ENCODE data around the gene SLAMF1. TPM values are rescaled to one million over a fixed set of nuclear protein-coding genes. Genes with fewer than 3 reads are reported as not detected.

The SLAMF1 gene
- total RNA-seq, 1 donor from 2014 or later: not detected

GRCh38 chr1:160674415-160674814 lies 27.6 kb upstream of the SLAMF1 start:
- Mint-ChIP-seq H3K27ac (no peak overlapping the region), H3K4me1 (no peaks in the 10 kb centered on the region), H3K9me3 (peaks cover 3% of the 10 kb centered on the region), H3K36me3 (no peaks in the 10 kb centered on the region), H3K4me3 (no peak overlapping the region), H3K27me3 (ENCODE audit: low read depth) (peaks cover 2% of the 10 kb centered on the region)
- TF ChIP-seq, protein P1, sequence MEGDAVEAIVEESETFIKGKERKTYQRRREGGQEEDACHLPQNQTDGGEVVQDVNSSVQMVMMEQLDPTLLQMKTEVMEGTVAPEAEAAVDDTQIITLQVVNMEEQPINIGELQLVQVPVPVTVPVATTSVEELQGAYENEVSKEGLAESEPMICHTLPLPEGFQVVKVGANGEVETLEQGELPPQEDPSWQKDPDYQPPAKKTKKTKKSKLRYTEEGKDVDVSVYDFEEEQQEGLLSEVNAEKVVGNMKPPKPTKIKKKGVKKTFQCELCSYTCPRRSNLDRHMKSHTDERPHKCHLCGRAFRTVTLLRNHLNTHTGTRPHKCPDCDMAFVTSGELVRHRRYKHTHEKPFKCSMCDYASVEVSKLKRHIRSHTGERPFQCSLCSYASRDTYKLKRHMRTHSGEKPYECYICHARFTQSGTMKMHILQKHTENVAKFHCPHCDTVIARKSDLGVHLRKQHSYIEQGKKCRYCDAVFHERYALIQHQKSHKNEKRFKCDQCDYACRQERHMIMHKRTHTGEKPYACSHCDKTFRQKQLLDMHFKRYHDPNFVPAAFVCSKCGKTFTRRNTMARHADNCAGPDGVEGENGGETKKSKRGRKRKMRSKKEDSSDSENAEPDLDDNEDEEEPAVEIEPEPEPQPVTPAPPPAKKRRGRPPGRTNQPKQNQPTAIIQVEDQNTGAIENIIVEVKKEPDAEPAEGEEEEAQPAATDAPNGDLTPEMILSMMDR (IDR thresholded peaks at IDR 0.05; ENCODE audit: unreplicated experiment): no peak
- DNase-seq (ENCODE audit: low spot score in 2 of 2, unreplicated experiment in 2 of 2): no peak

DNA sequence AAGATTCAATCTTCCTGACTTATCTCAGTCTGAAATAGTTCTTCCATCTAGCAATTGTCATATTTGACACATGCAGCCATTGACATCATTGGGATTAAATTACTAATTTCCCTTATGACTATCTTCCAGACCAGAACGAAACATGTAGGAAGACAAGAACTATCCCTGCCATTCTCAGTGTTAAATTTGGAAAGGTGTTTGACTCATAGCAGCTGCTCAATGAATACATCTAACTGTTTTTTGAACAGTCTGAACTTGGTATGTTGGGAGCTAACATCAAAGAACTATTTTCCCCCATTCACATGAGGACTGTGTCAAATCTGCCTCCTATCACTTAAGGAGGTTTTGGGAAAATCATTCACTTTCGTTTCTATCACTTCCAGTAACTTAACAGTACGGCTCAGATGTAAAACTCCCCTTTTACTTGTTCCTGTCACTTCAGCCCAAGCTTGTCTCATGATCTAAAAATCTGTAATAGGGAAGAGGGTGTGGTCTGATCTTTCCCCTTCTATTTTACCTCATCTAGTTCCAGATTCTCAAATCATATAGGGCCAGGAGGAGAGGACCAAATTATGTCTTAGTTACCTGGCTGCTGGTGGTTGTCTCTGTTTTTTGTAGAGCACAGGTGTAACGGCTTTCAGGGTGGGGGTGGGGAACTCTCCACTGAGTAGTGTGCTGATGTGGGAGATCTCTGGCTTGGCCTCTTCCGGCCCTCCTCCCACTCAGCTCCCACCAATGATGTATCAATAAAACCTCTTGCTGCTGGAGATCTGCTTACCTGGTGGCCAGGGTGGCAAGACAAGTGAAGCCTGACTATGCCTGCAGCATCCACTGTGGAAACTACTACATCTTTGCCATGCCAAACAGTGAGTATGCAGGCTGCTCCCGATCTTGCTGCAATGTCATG lies 26.2 kb upstream of the SLAMF1 start:
- DNase-seq (ENCODE audit: low spot score in 2 of 2, unreplicated experiment in 2 of 2): no peak
- Mint-ChIP-seq H3K4me3 (no peak overlapping the region), H3K9me3 (peaks cover 11% of the 10 kb centered on the region), H3K27me3 (ENCODE audit: low read depth) (peaks cover 2% of the 10 kb centered on the region), H3K27ac (no peak overlapping the region), H3K4me1 (no peaks in the 10 kb centered on the region), H3K36me3 (no peaks in the 10 kb centered on the region)
- TF ChIP-seq, protein P1 (IDR thresholded peaks at IDR 0.05; ENCODE audit: unreplicated experiment): no peak

DNA sequence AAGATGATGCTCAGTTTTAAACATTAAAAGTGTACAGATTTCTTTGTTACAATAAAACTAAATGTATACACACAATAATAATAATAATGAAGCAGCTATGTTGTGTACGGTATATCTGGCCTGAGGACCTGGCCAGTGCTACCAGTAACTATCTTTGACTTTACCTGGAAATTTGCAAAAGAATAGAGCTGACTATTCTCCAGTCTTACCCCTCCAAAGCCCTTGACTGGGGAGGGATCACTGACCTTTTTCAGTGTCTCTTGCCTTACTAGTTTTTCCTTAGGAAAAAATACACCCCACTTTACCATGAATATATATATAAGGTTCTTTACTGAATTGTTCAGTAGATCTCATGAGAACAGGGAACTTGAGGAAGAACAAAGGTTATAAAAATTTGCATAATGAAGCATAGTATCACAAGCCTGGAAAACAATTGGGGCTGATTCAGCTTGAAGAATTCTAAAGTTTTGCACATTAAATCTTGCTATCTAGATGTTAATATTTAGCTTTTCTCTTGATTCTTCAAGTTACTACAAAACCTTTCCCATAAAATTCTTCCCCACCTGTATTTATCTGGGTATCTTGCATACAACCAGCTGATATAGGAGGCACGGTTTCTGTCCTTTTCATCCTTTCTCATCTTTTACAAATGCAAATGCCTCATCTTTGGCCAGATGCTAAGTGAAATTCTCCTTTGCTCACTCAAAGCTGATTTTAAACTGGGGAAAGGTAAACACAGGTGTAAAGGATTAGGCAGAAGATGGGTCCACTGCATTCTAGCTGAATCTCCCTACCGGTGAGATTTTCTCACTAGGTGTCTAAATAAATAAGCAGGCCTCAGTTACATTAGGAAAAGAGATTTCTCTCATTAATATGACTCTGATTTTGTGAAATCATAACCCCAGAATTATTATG lies 25.0 kb upstream of the SLAMF1 start:
- Mint-ChIP-seq H3K27ac (no peak overlapping the region), H3K9me3 (peaks cover 16% of the 10 kb centered on the region), H3K36me3 (no peaks in the 10 kb centered on the region), H3K27me3 (ENCODE audit: low read depth) (peaks cover 2% of the 10 kb centered on the region), H3K4me1 (no peaks in the 10 kb centered on the region), H3K4me3 (no peak overlapping the region)
- no peak for DNase-seq (ENCODE audit: low spot score in 2 of 2, unreplicated experiment in 2 of 2)
- TF ChIP-seq, protein P1 (IDR thresholded peaks at IDR 0.05; ENCODE audit: unreplicated experiment): no peak

GRCh38 chr1:160670701-160671100 lies 23.9 kb upstream of the SLAMF1 start:
- Mint-ChIP-seq H3K27ac (no peak overlapping the region), H3K27me3 (ENCODE audit: low read depth) (peaks cover 2% of the 10 kb centered on the region), H3K9me3 (peaks cover 16% of the 10 kb centered on the region), H3K4me3 (no peak overlapping the region), H3K4me1 (no peaks in the 10 kb centered on the region), H3K36me3 (no peaks in the 10 kb centered on the region)
- TF ChIP-seq, protein P1 (IDR thresholded peaks at IDR 0.05; ENCODE audit: unreplicated experiment): no peak
- no peak for DNase-seq (ENCODE audit: low spot score in 2 of 2, unreplicated experiment in 2 of 2)

DNA sequence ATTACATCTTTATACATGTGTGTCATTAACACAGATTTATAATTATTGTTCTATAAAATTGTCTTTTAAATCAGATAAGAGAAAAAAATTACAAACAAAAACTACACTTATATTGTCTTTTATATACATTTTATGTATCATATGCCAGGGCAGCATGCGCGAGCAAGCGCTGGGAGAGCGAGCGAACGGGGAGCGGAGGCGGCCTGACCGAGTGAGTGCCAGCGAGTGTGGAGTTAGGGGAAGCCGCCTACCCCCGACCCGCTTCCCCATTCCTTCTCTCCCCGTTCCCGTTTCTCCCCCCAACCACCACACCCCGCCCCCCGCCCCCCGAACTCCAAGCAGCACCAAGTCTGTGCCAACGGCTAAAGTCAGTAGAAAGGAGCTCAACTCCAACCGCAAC lies 23.0 kb upstream of the SLAMF1 start:
- TF ChIP-seq, protein P1 (IDR thresholded peaks at IDR 0.05; ENCODE audit: unreplicated experiment): no peak
- DNase-seq (ENCODE audit: low spot score in 2 of 2, unreplicated experiment in 2 of 2): no peak
- peaks cover 16% of the 10 kb centered on the region for H3K9me3 Mint-ChIP-seq
- no peak overlapping the region for H3K4me3 Mint-ChIP-seq
- no peaks in the 10 kb centered on the region for H3K36me3 Mint-ChIP-seq
- H3K27ac Mint-ChIP-seq: no peak overlapping the region
- H3K4me1 Mint-ChIP-seq: no peaks in the 10 kb centered on the region
- peaks cover 2% of the 10 kb centered on the region for H3K27me3 Mint-ChIP-seq (ENCODE audit: low read depth)

Data from mesothelial cell of epicardium (in vitro differentiated cells).